ENCODE measurements around the gene BCLAF1. TPM values are rescaled to one million over a fixed set of nuclear protein-coding genes. Genes with fewer than 3 reads are reported as not detected.
A peak's percentile ranks its signal among the peaks of the same experiment; 100 is the strongest.

BCLAF1 gene
- polyA plus RNA-seq, 3 donors = 32.5 to 75.8 (median 47.0) TPM

DNA sequence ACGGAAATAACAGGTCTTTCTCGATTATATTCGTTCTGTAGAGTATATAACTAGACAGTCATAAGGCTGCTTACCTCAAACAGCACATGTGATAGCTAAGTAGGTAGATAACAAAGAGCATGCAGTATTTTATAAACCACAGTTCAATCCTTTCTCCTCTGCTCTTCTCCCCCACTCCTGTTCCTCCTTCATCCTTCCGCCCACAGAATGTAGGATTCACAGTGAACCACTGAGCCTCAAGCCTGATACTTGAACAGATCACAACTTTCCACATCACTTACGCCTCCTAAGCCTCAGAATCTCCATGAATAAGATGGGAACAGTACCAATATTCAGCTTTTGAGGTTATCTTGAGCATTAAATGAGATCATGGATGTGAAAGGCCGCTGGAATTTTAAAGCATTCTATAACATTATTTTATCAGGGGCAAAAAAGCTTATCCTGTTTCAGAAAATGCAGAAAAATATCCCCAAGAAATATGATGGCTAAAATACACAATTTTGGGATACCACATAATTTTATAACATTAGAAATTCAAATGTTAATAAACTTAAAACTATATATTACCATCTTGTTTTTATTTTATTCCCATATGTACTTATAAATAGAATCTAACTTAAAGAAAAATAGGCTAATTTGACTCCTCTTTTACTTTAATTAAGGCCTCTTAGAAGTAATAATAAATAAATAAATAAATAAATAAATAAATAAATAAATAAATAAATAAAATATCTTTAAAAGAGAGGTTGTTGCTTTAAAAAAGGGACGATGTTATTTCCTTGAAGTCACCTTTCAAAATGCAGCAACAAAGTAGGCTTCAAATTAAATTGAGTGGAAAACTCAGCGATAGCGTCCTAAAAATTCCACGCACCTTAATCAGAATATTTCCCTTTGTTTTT, 72.9 kb downstream of the BCLAF1 start:
- Mint-ChIP-seq H3K27ac (peak overlapping the region in 1 of 7 donors; percentile 91), H3K36me3 (no peaks in the 10 kb centered on the region), H3K4me3 (no peak overlapping the region), H3K4me1 (peaks cover 21% of the 10 kb centered on the region), H3K27me3 (ENCODE audit: low read depth in 3 of 3) (peaks cover 0 to 2% (median 0%) of the 10 kb centered on the region in 3 donors), H3K9me3 (peaks cover 0 to 13% (median 9%) of the 10 kb centered on the region in 7 donors)
- intact Hi-C loops (cut with micrococcal nuclease) = no loop called here
- H3K27ac ChIP-seq (ENCODE audit: low read depth in 1 of 2, low read length in 2 of 2) = no peak overlapping the region
- H3K79me2 ChIP-seq (ENCODE audit: insufficient read depth, low read length) = no peaks in the 10 kb centered on the region
- no peaks in the 10 kb centered on the region for H4K20me1 ChIP-seq (ENCODE audit: insufficient read depth, low read length)
- H3K27me3 ChIP-seq (ENCODE audit: control insufficient read depth in 2 of 2, insufficient read depth in 2 of 2, low read length in 2 of 2) = no peaks in the 10 kb centered on the region
- no peak for DNase-seq
- H3K36me3 ChIP-seq (replicated peaks in 1 of 2; ENCODE audit: control insufficient read depth in 1 of 2, insufficient read depth in 2 of 2, low read length in 2 of 2) = no peaks in the 10 kb centered on the region
- no peak overlapping the region for H3K4me2 ChIP-seq (replicated peaks; ENCODE audit: extremely low read depth, low read length, poor library complexity, severe bottlenecking)
- H3K4me3 ChIP-seq (replicated peaks in 1 of 3; ENCODE audit: low read depth in 2 of 3, low read length in 3 of 3) = no peak overlapping the region
- no peak overlapping the region for H2AFZ ChIP-seq (ENCODE audit: insufficient read depth, low read depth, low read length, poor library complexity, severe bottlenecking)
- H3K4me1 ChIP-seq (ENCODE audit: control insufficient read depth in 1 of 2, insufficient read depth in 2 of 2, low read length in 2 of 2) = peaks cover 12 to 13% of the 10 kb centered on the region in 2 donors
- H3K9ac ChIP-seq (ENCODE audit: insufficient read depth, low read length, poor library complexity, severe bottlenecking) = no peak overlapping the region
- peaks cover 0 to 8% of the 10 kb centered on the region in 2 donors for H3K9me3 ChIP-seq (replicated peaks in 1 of 2; ENCODE audit: control insufficient read depth in 1 of 2, insufficient read depth in 1 of 2, low read length in 2 of 2)
- TF ChIP-seq, protein P1, sequence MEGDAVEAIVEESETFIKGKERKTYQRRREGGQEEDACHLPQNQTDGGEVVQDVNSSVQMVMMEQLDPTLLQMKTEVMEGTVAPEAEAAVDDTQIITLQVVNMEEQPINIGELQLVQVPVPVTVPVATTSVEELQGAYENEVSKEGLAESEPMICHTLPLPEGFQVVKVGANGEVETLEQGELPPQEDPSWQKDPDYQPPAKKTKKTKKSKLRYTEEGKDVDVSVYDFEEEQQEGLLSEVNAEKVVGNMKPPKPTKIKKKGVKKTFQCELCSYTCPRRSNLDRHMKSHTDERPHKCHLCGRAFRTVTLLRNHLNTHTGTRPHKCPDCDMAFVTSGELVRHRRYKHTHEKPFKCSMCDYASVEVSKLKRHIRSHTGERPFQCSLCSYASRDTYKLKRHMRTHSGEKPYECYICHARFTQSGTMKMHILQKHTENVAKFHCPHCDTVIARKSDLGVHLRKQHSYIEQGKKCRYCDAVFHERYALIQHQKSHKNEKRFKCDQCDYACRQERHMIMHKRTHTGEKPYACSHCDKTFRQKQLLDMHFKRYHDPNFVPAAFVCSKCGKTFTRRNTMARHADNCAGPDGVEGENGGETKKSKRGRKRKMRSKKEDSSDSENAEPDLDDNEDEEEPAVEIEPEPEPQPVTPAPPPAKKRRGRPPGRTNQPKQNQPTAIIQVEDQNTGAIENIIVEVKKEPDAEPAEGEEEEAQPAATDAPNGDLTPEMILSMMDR (IDR thresholded peaks at IDR 0.05) = no peak
- whole genome bisulfite sequencing (ENCODE audit: insufficient coverage) = 100% methylated on average over 1 of the region's 10 CpGs

DNA sequence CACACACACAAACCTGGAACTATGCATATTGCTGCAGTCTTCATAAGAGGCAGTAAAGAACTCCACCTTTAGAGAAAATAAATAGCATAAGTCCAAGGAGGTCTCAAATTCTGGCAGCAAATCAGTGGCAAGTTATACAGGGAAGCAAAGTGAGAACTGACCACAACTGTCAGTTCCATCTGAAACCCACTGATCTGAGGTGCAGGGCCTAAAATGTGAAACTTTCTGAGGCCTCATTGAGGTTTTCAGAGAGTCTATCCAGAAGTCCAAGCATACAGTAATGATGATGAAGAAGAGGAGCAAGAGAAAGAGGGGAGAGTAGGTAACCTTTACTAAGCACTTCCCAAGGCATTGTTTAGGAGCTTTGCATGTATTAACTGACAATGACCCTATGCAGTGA, 75.8 kb downstream of the BCLAF1 start:
- no peak overlapping the region for H3K4me3 Mint-ChIP-seq
- H3K27me3 Mint-ChIP-seq (ENCODE audit: low read depth in 3 of 3) = peaks cover 0 to 2% (median 0%) of the 10 kb centered on the region in 3 donors
- no peak overlapping the region for H3K9ac ChIP-seq (ENCODE audit: insufficient read depth, low read length, poor library complexity, severe bottlenecking)
- H3K9me3 Mint-ChIP-seq = peaks cover 0 to 5% (median 0%) of the 10 kb centered on the region in 7 donors
- no peaks in the 10 kb centered on the region for H3K36me3 Mint-ChIP-seq
- H3K4me3 ChIP-seq (replicated peaks in 1 of 3; ENCODE audit: low read depth in 2 of 3, low read length in 3 of 3) = no peak overlapping the region
- DNase-seq = no peak
- intact Hi-C loops (cut with micrococcal nuclease) = no loop called here
- no peak overlapping the region for H3K27ac ChIP-seq (ENCODE audit: low read depth in 1 of 2, low read length in 2 of 2)
- TF ChIP-seq, protein P1 (IDR thresholded peaks at IDR 0.05) = no peak
- peaks cover 21% of the 10 kb centered on the region for H3K4me1 Mint-ChIP-seq
- H2AFZ ChIP-seq (ENCODE audit: insufficient read depth, low read depth, low read length, poor library complexity, severe bottlenecking) = no peak overlapping the region
- H3K9me3 ChIP-seq (replicated peaks in 1 of 2; ENCODE audit: control insufficient read depth in 1 of 2, insufficient read depth in 1 of 2, low read length in 2 of 2) = no peaks in the 10 kb centered on the region
- peaks cover 12 to 13% of the 10 kb centered on the region in 2 donors for H3K4me1 ChIP-seq (ENCODE audit: control insufficient read depth in 1 of 2, insufficient read depth in 2 of 2, low read length in 2 of 2)
- H3K79me2 ChIP-seq (ENCODE audit: insufficient read depth, low read length) = no peaks in the 10 kb centered on the region
- no peaks in the 10 kb centered on the region for H3K36me3 ChIP-seq (replicated peaks in 1 of 2; ENCODE audit: control insufficient read depth in 1 of 2, insufficient read depth in 2 of 2, low read length in 2 of 2)
- no peak overlapping the region for H3K4me2 ChIP-seq (replicated peaks; ENCODE audit: extremely low read depth, low read length, poor library complexity, severe bottlenecking)
- H3K27me3 ChIP-seq (ENCODE audit: control insufficient read depth in 2 of 2, insufficient read depth in 2 of 2, low read length in 2 of 2) = no peaks in the 10 kb centered on the region
- H3K27ac Mint-ChIP-seq = no peak overlapping the region
- H4K20me1 ChIP-seq (ENCODE audit: insufficient read depth, low read length) = no peaks in the 10 kb centered on the region
